ENCODE data around the gene MPHOSPH9.

GRCh38 chr12:123140676-123141614 is 92.0 kb downstream of the MPHOSPH9 start:
- no peak for TF ChIP-seq EZH2phosphoT487 (IDR thresholded peaks at IDR 0.05)
- no peak for TF ChIP-seq CTCF (IDR thresholded peaks at IDR 0.05)
- no peak for TF ChIP-seq EZH2 (IDR thresholded peaks at IDR 0.05)

Data from neural progenitor cell (in vitro differentiated cells).